GM13976 (cell line): ENCODE data around the gene AP1B1.

Experiments
- DNase-seq: peaks from one replicate; pipeline ENCODE4 v3.0.0; 2012; ENCODE audit warnings: low spot score
- CTCF ChIP-seq: IDR thresholded peaks from 2 replicates; pipeline ENCODE4 v1.5.1; 2012; ENCODE audit warnings: borderline replicate concordance, mild to moderate bottlenecking; ENCODE audit not compliant: insufficient read depth; ENCODE audit errors: extremely low read depth, missing control alignments, control extremely low read depth
- in situ Hi-C: fragments of 300-500 bp; cut with MboI; formaldehyde crosslinking; loops from one replicate; pipeline ENCODE4 v1.12.0; 2022; ENCODE audit warnings: low sequenced_read_pairs, mixed read lengths, inconsistent platforms; ENCODE audit not compliant: unreplicated experiment

The AP1B1 gene

GRCh38 chr22:29301716-29302401, 86.5 kb downstream of the AP1B1 start:
- no peak for TF ChIP-seq CTCF
- in situ Hi-C loops: no loop called here
- no peak for DNase-seq

GRCh38 chr22:29300807-29301601, 87.4 kb downstream of the AP1B1 start:
- TF ChIP-seq CTCF: no peak
- no peak for DNase-seq
- in situ Hi-C loops: no loop called here

DNA sequence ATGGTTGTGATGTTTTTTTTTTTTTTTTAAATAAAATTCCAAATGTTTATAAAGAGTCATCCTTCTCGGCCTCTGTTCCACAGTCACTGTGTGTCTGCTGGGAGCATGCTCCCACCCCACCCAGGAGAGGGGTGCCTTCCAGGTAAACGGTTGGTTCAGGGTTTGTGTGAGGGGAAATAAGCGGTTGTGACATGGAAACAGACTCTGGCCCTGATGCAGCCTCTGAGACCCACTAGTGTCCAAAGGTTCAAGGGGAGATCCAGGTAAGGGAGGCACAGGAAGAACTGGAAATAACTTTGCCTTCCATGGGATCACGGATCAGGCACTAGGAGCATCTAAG, 87.9 kb downstream of the AP1B1 start:
- in situ Hi-C loops: no loop called here
- no peak for DNase-seq
- TF ChIP-seq CTCF: no peak

DNA sequence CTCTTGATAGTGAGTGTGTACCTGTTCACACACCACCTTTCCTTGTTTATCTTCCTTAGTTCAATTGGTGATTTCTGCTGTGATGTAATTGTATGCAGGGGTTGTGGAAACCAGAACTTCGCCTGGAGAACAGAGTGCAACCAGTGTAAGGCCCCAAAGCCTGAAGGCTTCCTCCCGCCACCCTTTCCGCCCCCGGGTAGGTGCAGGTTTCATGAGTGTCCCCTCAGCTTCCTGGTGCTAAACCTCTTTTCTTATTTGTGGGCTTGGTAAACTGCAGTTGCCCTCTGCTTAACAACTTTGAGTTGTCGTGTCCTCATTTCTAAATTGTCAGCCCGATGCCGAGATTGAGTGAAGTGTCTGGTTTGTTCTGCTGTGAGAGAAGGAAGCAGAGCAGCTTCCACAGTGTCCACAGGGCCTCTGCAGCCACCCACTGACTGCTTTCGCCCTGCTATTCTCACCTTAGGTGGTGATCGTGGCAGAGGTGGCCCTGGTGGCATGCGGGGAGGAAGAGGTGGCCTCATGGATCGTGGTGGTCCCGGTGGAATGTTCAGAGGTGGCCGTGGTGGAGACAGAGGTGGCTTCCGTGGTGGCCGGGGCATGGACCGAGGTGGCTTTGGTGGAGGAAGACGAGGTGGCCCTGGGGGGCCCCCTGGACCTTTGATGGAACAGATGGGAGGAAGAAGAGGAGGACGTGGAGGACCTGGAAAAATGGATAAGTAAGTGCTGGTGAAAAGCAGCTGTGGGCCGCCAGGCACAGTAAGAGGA, 89.1 kb downstream of the AP1B1 start:
- no peak for DNase-seq
- in situ Hi-C loops: no loop called here
- TF ChIP-seq CTCF: no peak

DNA sequence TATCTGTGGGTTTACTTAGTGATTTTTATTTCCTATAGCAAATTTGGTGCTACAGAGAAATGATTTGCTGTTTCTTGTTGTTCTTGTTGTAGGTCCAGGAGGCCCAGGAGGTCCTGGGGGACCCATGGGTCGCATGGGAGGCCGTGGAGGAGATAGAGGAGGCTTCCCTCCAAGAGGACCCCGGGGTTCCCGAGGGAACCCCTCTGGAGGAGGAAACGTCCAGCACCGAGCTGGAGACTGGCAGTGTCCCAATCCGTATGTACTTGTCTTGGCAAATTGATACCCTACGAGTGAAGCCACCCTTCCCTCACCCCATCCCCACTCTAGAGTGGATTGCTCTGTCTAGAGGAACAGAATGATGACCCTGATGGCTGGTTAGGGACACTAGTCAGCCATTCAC, 89.7 kb downstream of the AP1B1 start:
- in situ Hi-C loops: no loop called here
- no peak for TF ChIP-seq CTCF

GRCh38 chr22:29292379-29292778, 96.0 kb downstream of the AP1B1 start:
- in situ Hi-C loops: no loop called here
- TF ChIP-seq CTCF: no peak
- no peak for DNase-seq

More for the DNA sequence above, 89.7 kb downstream of the AP1B1 start:
- DNase-seq: no peak
